Measurements from ENCODE around the gene MGAT3.

MGAT3 gene

DNA sequence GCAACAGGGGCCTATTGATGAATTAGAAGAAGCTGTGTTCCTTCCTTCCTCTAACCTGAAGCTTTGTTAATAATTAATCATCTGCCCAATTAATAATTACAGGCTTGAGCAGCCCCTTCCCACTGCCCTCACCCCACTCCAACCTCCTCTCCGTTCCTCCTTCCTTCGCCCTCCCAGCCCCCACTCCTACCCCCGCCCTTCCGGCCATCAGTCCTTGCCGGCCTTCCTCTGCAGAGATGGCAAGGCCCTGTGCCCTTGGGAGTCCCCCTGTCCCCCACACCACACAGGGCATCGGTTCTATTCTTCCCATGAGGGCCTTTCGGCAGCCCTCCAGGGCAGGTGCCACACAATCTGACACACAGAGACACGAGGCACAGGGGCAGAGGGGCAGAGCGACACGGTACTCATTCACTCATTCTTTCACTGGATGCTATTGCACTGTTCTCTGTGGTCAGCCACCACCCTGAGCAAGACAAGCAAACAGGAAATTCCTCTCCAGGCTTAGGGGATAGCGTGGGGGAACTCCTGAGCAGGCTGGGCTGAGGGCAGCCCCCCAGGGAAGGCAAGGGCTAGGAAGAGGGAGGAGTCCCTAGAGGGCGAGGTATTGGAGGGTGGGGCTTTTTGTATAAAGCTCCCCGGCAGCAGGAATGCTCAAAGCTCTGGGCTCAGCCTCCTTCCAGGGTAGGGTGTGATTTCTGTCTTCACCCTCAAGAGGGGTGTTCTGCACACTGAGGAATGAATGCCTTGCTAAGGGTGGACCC, 14.7 kb downstream of the MGAT3 start:
- DNase-seq (ENCODE audit: low spot score): peak; percentile 45

DNA sequence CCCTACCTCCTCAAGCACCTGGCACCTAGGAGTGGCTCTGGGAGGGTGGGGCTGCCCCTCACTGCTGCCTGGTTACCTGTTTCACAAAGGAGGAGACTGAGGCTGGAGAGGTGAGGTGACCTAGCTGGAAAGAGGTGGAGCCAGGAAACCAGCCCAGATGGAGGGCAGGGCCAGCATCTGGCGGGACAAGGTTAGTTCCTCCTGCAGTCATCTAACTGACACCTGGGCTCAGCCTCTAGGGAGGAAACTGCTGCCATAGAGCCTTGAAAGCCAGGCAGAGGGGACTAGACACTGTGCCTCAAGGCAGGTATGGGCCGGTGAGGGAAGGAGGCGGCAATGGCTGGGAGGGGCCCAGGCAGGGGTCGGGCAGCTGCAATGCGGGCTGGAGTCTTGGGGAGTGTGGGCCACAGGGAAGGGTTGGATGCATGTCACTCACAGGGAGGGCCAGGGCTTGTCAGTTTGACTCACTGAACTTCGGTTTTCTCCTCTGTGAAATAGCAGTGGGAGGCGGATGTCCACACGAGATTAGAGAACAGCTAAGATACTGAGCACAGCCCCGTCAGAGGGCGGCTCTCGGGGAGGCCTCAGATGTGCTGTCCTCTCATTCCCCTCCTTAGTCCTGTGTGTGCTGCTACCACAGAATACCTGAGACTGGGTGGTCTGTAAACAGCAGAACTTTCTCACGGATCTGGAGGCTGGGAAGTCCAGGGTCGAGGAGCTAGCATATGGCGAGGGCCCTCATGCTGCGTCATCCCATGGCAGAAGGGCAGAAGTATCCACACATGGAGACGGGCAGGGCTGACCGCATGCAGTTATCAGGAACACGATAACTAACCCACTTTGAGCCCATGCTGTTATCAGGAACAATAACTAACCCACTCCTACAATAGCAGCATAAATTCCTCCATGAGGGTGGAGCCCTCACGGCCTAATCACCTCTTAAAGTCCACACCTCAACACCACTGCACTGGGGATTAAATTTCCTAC, 16.1 kb downstream of the MGAT3 start:
- DNase-seq (ENCODE audit: low spot score): peak; percentile 76

DNA sequence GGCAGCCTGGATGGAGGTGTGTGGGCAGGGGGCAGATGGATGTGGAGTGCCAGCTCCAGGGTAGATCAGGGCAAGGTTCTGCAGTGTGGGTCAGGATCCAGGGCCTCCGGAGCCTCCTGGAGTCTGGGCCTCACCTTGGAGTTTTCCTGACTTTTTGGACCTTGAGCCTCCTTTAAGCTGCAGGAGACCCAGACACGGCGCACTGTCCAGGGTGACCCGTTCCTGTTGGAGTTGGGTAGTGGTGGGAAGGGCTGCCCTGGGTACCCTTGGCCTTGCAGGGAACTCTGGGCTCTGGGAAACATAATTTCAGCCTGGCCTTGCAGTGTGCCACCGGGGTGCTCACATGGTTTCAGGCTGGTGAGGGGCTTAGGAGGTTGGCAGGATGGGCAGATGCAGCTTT, 17.0 kb downstream of the MGAT3 start:
- no peak for DNase-seq (ENCODE audit: low spot score)

DNA sequence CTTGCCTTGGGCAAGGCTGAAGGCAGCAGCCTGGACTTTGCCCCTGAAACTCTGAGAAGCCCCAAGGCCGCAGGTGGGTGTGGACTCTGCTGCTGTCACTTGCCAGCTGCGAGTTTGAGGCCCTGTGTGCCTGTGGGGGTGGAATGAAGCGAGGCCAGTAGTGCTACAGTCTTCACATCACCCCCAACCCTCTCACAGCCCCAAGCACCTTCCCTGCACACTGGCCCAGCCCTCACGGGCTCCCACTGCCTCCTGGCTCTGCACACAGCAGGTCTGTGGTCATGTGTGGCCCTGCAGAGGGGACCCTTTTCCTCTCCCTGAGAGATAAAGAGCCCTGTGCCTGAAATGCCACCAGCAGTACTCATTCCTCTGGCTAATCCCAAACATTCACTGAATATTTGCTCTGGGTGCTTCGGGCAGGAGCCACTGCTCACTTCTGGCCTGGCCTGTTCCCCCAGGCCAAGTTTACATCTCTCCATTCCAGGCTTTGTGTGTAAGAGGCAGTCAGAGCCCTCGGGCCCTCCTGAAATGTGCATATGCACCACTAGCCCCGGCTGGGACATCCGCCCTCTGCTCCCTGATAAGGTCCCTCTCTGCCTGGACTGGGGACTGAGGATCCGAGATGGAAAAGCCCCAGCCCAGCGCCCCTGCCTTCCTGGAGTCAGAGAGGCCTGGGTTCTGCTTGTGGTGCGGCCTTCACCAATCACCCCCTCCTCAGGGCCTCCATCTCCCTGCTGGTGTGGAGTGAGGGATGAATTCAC, 17.7 kb downstream of the MGAT3 start:
- DNase-seq (ENCODE audit: low spot score): no peak

DNA sequence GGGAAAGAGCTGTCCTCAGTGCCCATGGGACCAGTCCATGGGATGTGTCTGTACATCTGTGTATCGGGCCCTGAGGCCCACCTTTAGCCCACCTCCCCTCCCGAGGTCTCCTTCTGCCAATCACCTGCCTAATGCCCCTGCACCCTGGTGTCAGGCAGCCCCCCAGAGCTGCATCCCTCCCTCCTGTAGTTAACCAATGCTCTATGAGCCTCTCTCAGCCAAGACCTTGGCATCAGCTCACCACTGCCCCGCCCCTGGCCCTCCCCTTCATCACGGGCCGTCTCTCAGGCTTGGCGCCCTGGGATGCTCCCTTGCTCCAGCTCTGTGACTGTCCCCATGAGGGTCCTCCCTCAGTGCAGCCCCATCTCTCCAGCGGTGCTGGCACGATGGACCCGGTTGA, 18.5 kb downstream of the MGAT3 start:
- no peak for DNase-seq (ENCODE audit: low spot score)

DNA sequence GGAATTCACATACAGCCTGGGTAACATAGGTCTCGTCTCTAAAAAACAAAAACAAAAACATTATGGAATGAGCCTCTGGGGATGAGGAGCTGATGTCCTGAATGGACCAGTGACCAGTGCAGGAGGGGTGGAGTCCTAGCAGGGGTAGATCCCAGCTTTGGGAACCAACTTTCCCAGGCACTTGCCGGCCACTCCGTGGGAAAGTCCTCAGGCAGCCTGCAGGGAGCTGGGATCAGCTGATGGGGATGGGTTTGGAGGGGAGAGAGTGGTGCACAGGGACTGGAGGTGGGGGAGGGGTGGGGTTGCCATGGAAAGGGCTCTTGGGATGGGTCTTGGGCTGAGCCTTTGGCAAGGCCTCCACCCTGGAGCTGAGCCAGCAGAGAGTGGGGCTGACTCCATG, 19.1 kb downstream of the MGAT3 start:
- no peak for DNase-seq (ENCODE audit: low spot score)

DNA sequence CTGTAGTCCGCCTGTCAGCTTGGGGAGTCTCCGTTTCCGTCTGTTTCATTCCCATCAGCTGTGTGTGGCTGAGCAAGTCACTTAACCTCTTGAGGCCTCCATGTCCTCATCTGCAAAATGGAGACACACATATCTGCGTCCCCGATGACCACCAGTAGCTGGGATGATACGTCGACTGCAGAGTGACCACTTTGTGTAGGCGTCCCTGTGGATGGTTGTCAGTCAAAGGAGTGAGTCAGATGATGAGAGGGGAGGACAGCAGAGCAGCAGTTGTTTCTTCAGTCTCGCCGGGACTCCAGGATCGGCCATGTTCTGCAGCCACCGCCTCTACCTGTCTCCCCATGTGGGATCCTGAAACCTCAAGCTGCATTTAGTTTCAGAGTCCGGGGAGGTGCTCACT, 19.9 kb downstream of the MGAT3 start:
- DNase-seq (ENCODE audit: low spot score): no peak

DNA sequence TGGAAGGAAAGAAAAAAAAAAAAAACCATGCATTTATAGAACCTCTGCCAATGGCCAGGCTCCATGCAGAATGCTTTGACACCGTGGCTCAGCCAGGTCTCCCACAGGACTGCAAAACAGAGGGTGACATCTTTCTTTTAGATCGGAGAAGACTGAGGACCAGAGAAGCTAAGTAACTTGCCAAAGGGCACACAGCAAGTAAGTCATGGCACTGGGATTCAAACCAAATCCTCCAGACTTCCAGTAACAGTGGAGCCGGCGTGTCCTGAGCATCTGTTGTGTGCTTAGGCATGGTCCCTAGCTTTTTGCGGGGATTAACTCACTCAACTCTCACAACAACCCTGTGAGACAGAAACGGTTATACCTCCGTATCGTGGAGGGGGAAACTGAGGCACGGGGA, 20.7 kb downstream of the MGAT3 start:
- no peak for DNase-seq (ENCODE audit: low spot score)

DNA sequence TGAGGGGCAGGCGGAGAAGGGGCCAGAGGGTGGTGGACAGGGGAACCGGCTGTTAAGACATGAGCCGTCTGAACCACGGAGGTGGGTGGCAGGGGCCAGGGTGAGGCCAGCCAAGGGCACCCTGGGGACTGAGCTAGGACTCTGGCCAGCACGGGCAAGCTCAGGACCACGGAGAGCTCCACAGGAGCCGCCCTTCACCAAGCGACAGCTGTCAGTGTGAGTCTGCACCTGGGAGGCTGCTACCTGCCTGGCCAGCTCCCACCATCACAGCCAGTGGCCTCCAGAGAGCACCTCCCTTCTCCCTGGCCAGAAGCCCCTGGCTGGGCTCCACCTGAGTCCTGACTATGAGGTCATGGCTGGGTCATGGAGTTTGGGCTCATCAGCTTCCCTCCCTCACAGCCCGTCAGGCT, 21.6 kb downstream of the MGAT3 start:
- DNase-seq (ENCODE audit: low spot score): no peak

DNA sequence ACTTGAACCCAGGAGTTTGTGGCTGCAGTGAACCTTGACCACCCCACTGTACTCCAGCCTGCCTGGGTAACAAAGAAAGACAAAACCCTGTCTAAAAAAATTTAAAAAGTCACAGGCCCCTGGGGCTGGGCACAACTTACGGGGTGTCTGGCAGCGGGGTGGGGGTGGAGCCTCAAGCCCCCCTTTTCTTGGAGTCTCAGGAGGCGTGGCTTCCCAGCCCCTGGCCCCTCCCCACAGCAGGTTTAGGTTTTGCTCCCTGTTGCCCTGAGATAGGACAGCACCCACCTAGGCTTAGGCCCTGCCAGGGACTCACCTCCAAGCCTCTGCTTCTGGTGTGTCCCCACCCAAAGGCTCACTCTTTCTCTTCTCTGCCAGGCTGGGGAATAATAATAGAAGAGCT, 22.4 kb downstream of the MGAT3 start:
- no peak for DNase-seq (ENCODE audit: low spot score)

DNA sequence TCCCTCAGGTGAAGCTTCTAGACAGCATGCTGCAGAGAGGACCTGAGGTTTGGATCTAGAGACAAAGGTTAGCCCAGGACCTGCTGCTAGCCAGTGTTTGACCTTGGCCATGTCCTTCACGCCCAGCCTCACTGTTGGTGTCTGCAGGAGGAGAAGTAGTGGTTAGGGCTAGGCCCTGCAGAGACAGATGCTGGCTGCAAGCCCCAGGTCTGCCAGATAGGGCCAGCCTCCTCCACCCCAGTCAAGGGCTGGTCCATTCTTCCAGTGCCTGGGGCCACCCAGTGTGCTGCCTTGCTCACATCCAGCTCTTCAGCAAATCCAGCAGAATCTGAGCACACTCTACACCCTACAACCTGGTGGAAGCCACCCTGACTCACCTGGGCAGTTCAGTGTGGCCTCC, 23.7 kb downstream of the MGAT3 start:
- DNase-seq (ENCODE audit: low spot score): no peak

DNA sequence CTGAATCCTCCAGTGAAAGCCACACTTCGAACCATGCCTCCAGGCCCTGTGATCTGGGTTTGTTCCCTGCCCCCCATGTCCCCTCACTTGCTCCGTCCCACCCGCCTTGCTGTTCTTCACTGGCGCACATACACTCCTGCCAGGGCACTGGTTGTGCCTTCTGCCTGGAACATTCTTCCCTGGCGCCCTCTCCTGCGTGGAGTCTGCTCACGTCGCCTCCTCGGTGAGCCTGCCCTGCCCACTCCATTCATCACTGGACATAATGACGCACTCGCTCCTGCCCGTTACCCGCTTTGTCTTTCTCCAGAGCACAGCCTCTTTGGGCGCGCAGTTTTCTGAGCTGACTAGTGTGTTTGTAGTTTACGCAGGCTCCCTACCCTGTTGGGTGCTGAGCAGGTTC, 24.2 kb downstream of the MGAT3 start:
- DNase-seq (ENCODE audit: low spot score): no peak

DNA sequence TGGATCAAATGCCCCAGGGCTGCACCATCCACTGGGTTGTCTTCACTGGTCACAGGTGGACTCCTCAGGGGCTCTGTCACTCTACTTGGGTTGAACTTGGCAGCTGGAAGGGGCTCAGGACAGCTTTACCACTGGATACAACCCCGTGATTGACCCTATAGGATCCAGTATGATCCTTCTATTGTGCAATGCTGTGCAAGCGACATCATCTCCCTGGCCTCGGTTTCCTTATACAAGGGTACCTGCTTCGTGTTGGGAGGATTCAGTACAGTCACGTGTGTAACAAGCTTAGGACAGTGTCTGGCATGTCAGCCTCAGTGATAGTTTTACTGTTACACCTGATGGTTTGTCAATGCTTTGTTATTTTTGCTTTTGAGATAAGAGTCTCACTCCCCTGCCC, 24.8 kb downstream of the MGAT3 start:
- no peak for DNase-seq (ENCODE audit: low spot score)

DNA sequence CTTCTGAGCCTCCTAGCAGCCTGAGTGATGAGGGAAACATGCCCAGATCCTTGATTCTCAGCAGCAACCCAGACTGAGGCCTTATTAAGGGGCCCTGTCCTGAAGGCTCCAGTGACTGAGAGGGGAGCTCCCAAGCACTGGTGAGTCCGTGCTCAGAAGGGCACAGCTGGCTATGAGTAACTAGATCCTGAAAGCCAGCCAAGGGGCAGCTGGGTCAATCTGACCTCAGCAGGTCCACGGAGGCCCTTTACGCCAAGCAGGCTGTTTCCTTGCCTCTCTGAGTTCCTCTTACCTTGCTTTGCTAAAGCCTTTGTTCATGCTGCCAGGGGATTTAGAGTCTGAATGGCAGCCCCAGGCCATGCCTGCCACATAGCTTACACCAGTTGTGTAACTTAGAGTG, 26.0 kb downstream of the MGAT3 start:
- DNase-seq (ENCODE audit: low spot score): no peak

DNA sequence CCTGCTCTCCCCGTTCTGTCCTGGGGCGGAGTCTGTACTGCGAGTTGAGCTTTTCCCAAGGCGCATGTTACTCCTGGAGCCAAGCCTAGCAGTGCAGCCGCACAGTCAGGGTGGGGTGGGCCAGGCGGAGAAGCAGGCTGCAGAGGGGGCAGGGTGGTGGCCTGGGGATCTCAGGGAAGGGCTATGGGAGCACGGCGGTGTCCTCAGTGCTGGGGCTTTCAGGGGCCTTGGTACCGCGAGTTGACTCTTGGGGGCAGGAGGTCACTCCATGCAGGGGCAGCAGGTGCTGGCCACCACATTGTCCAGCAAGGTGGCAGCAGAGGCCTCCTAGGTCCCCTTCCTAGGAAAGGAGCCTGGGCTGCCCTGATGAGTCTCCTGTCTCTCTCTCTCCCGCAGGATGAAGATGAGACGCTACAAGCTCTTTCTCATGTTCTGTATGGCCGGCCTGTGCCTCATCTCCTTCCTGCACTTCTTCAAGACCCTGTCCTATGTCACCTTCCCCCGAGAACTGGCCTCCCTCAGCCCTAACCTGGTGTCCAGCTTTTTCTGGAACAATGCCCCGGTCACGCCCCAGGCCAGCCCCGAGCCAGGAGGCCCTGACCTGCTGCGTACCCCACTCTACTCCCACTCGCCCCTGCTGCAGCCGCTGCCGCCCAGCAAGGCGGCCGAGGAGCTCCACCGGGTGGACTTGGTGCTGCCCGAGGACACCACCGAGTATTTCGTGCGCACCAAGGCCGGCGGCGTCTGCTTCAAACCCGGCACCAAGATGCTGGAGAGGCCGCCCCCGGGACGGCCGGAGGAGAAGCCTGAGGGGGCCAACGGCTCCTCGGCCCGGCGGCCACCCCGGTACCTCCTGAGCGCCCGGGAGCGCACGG, 30.4 kb downstream of the MGAT3 start:
- DNase-seq (ENCODE audit: low spot score): no peak

DNA sequence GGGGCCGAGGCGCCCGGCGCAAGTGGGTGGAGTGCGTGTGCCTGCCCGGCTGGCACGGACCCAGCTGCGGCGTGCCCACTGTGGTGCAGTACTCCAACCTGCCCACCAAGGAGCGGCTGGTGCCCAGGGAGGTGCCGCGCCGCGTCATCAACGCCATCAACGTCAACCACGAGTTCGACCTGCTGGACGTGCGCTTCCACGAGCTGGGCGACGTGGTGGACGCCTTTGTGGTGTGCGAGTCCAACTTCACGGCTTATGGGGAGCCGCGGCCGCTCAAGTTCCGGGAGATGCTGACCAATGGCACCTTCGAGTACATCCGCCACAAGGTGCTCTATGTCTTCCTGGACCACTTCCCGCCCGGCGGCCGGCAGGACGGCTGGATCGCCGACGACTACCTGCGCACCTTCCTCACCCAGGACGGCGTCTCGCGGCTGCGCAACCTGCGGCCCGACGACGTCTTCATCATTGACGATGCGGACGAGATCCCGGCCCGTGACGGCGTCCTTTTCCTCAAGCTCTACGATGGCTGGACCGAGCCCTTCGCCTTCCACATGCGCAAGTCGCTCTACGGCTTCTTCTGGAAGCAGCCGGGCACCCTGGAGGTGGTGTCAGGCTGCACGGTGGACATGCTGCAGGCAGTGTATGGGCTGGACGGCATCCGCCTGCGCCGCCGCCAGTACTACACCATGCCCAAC, 31.2 kb downstream of the MGAT3 start:
- no peak for DNase-seq (ENCODE audit: low spot score)

DNA sequence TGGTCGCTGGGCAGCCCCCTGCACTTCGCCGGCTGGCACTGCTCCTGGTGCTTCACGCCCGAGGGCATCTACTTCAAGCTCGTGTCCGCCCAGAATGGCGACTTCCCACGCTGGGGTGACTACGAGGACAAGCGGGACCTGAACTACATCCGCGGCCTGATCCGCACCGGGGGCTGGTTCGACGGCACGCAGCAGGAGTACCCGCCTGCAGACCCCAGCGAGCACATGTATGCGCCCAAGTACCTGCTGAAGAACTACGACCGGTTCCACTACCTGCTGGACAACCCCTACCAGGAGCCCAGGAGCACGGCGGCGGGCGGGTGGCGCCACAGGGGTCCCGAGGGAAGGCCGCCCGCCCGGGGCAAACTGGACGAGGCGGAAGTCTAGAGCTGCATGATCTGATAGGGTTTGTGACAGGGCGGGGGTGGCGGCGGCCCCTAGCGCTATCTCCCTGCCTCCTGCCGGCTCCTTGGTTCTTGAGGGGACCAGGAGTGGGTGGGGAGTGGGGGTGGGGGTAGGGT, 31.8 kb downstream of the MGAT3 start:
- DNase-seq (ENCODE audit: low spot score): no peak

DNA sequence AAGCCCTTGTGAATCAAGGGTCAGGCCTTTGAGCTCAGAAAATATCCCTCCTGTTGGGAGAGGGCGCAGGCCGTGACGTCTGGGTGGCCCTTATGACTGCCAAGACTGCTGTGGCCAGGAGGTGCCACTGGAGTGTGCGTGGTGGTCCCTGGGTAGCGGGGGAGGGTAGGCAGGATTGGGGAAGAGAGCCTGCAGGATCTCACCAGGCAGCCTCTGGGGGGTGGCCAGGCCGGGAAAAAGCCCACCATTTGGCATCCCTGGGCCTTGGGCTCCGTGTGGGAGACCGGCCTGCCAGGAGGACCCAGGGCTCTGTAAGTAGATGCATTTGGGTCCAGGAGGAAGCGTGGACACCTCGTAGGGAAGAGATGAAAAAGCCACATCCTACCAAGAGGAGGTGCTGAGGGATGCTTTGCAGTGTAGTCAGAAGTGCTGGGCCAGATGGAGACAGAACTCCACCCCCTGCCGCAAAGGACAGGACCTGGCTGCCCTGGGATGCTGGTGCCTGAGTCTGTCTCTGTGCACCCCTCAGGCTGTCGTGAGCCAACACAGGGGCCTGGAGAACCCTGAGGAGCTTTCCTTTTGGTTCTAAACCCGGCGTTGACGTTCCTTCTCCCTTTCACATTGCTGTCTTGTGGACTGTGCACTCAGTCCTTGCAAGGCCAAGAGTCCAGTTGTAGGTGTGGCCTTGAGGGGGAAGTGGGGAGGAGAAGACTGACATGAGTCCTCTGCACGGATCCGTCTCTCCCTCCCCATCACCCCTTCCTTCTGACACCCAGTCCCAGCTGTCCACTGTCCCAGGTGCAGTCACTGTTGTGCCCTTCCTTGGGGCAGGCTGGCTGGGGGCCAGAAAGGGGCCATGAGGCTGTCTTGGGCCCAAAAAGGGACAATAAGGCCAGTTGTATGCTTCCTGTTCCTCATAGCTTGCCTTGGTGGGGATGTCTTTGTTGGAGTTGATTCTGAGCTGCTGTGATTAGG, 32.6 kb downstream of the MGAT3 start:
- no peak for DNase-seq (ENCODE audit: low spot score)

DNA sequence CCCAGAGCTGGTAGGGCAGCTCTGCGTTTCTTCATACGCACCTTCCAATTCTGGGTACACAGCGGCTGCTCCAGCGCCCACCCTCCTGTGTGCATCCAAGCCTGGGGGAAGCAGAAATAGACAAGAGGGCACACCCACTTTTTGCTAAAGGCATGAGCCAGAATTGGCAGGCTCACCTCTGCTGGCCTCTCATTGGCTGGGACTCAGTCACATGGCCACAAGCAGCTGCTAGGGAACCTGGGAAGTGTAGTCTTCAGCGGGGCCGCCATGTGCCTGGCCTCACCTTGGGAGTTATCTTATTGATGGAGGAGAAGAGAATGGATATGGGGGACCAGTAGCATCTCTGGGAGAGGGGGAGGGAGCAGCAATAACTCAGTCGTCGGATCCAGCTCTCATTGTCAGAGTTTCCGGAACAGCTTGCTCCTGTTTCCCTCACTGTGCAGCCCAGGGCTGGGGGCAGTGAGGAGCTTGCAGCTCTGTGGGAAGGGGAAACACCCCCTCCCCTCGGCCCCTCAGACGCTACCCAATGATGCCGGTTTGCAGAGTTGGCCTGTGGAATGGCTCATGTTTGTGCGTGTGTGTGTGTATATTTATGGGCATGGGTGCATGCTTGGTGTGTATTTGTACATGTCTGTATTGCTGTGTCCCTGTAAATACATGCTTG, 33.5 kb downstream of the MGAT3 start:
- peak; percentile 93 for DNase-seq (ENCODE audit: low spot score)

All from germinal center (tissue), 1 donor.